ENCODE results near the gene TBCK. TPM values are rescaled to one million over a fixed set of nuclear protein-coding genes. Genes with fewer than 3 reads are reported as not detected.

The TBCK gene
- total and polyA plus RNA-seq, 2 donors (not counting 1 experiment from before 2014, with no cell fraction given): 17.5 to 86.1 TPM

DNA sequence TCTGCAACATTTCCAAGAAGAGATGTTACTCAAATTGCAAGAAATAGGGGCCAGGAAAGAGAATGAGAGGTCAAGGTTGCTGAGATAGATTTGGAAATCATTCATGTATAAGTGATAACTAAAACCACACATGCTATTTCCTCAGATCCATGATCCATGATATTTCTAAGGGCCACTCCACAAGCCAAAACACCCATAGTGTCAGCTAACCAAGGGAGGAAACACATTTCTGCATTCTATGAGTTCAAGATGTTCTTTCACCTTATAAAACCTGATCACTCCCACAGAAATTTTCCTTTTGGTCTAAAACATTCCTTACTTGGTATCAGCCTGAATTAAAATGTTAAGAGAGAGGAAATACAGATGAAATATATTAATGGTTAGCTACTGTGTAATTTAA is 47.2 kb downstream of the TBCK start:
- Mint-ChIP-seq H3K27ac (no peak overlapping the region), H3K4me3 (no peak overlapping the region), H3K27me3 (no peaks in the 10 kb centered on the region), H3K9me3 (ENCODE audit: insufficient read depth) (no peaks in the 10 kb centered on the region), H3K4me1 (no peaks in the 10 kb centered on the region)
- ChIA-PET CTCF (no interaction called here), POLR2A (no interaction called here)
- intact Hi-C loops (cut with micrococcal nuclease): loop anchor here (10.0 kb wide), 1 partner anchor 236 kb away; no protein-coding TSS in a partner anchor
- H3K4me3 ChIP-seq (ENCODE audit: control extremely low read depth in 1 of 5, extremely low read depth in 1 of 5, insufficient read depth in 1 of 5, low read depth in 2 of 5, low read length in 4 of 5): no peak overlapping the region
- no peak for ATAC-seq (ENCODE audit: low read depth)
- H4K20me1 ChIP-seq (ENCODE audit: control insufficient read depth, insufficient read depth, low read length, poor library complexity, severe bottlenecking): no peaks in the 10 kb centered on the region
- peaks cover 0 to 2% of the 10 kb centered on the region in 2 experiments for H3K36me3 ChIP-seq (replicated peaks in 1 of 2; ENCODE audit: control extremely low read depth in 1 of 2, control insufficient read depth in 1 of 2, extremely low read depth in 1 of 2, insufficient read depth in 2 of 2, low read length in 1 of 2)
- no peak for DNase-seq
- H2AFZ ChIP-seq (ENCODE audit: insufficient read depth, low read depth, low read length, poor library complexity, severe bottlenecking): no peak overlapping the region
- peaks cover 7% of the 10 kb centered on the region for H3K79me2 ChIP-seq (ENCODE audit: control insufficient read depth, insufficient read depth, low read length)
- H3K4me1 ChIP-seq (ENCODE audit: control insufficient read depth in 2 of 2, insufficient read depth in 2 of 2, low read length in 2 of 2): no peaks in the 10 kb centered on the region
- no peak overlapping the region for H3K4me2 ChIP-seq (replicated peaks; ENCODE audit: low read depth, low read length, poor library complexity, severe bottlenecking)
- no peaks in the 10 kb centered on the region for H3K9me3 ChIP-seq (ENCODE audit: control extremely low read depth in 1 of 3, control insufficient read depth in 2 of 3, insufficient read depth in 1 of 3, low read length in 2 of 3)
- TF ChIP-seq, protein P1, sequence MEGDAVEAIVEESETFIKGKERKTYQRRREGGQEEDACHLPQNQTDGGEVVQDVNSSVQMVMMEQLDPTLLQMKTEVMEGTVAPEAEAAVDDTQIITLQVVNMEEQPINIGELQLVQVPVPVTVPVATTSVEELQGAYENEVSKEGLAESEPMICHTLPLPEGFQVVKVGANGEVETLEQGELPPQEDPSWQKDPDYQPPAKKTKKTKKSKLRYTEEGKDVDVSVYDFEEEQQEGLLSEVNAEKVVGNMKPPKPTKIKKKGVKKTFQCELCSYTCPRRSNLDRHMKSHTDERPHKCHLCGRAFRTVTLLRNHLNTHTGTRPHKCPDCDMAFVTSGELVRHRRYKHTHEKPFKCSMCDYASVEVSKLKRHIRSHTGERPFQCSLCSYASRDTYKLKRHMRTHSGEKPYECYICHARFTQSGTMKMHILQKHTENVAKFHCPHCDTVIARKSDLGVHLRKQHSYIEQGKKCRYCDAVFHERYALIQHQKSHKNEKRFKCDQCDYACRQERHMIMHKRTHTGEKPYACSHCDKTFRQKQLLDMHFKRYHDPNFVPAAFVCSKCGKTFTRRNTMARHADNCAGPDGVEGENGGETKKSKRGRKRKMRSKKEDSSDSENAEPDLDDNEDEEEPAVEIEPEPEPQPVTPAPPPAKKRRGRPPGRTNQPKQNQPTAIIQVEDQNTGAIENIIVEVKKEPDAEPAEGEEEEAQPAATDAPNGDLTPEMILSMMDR (IDR thresholded peaks at IDR 0.05): no peak
- no peak for TF ChIP-seq EZH2 (IDR thresholded peaks at IDR 0.05; ENCODE audit: borderline replicate concordance, insufficient read depth, low read depth, low read length, poor library complexity, severe bottlenecking)
- H3K9ac ChIP-seq (ENCODE audit: low read length): no peak overlapping the region
- H3K27me3 ChIP-seq (replicated peaks in 1 of 4; ENCODE audit: control extremely low read depth in 1 of 4, control insufficient read depth in 3 of 4, insufficient read depth in 4 of 4, low read length in 3 of 4): no peaks in the 10 kb centered on the region
- no peak overlapping the region for H3K27ac ChIP-seq (ENCODE audit: low read length in 2 of 2)

DNA sequence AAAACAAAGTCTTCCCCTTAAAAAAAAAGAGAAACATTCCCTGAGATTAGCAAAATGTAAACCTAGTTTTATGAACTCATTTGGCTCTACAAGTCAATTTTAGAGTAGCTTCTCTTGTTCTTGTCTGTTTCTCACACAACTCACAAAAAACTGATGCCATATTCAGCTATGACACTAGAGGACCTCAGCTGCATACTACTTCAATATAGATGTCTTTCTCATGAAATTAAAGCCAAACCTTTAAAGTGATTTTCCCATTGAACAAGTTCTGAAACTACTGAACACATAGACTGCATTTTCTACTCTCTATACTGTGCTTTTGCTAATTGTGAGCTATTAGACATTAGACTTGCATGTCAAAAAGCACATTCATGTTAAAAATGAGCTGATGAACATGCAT is 49.8 kb downstream of the TBCK start:
- H3K27me3 Mint-ChIP-seq: no peaks in the 10 kb centered on the region
- Histone ChIP-seq H2AFZ (ENCODE audit: insufficient read depth, low read depth, low read length, poor library complexity, severe bottlenecking) (no peak overlapping the region), H3K27ac (ENCODE audit: low read length in 2 of 2) (no peak overlapping the region), H3K9ac (ENCODE audit: low read length) (no peak overlapping the region), H3K4me1 (ENCODE audit: control insufficient read depth in 2 of 2, insufficient read depth in 2 of 2, low read length in 2 of 2) (no peaks in the 10 kb centered on the region), H3K36me3 (replicated peaks in 1 of 2; ENCODE audit: control extremely low read depth in 1 of 2, control insufficient read depth in 1 of 2, extremely low read depth in 1 of 2, insufficient read depth in 2 of 2, low read length in 1 of 2) (no peaks in the 10 kb centered on the region), H3K9me3 (ENCODE audit: control extremely low read depth in 1 of 3, control insufficient read depth in 2 of 3, insufficient read depth in 1 of 3, low read length in 2 of 3) (no peaks in the 10 kb centered on the region), H3K4me3 (ENCODE audit: control extremely low read depth in 1 of 5, extremely low read depth in 1 of 5, insufficient read depth in 1 of 5, low read depth in 2 of 5, low read length in 4 of 5) (no peak overlapping the region), H3K4me2 (replicated peaks; ENCODE audit: low read depth, low read length, poor library complexity, severe bottlenecking) (no peak overlapping the region), H3K27me3 (replicated peaks in 1 of 4; ENCODE audit: control extremely low read depth in 1 of 4, control insufficient read depth in 3 of 4, insufficient read depth in 4 of 4, low read length in 3 of 4) (no peaks in the 10 kb centered on the region), H4K20me1 (ENCODE audit: control insufficient read depth, insufficient read depth, low read length, poor library complexity, severe bottlenecking) (no peaks in the 10 kb centered on the region), H3K79me2 (ENCODE audit: control insufficient read depth, insufficient read depth, low read length) (no peaks in the 10 kb centered on the region)
- ATAC-seq (ENCODE audit: low read depth): no peak
- no peak overlapping the region for H3K27ac Mint-ChIP-seq
- intact Hi-C loops (cut with micrococcal nuclease): loop anchor here (10.0 kb wide), 1 partner anchor 239 kb away; no protein-coding TSS in a partner anchor
- ChIA-PET CTCF (no interaction called here), POLR2A (no interaction called here)
- H3K9me3 Mint-ChIP-seq (ENCODE audit: insufficient read depth): no peaks in the 10 kb centered on the region
- DNase-seq: peak; percentile 13
- H3K4me3 Mint-ChIP-seq: no peak overlapping the region
- no peaks in the 10 kb centered on the region for H3K4me1 Mint-ChIP-seq
- TF ChIP-seq, protein P1 (IDR thresholded peaks at IDR 0.05): peak; percentile 46
- no peak for TF ChIP-seq EZH2 (IDR thresholded peaks at IDR 0.05; ENCODE audit: borderline replicate concordance, insufficient read depth, low read depth, low read length, poor library complexity, severe bottlenecking)

All from B cell (primary cell).